Measurements from ENCODE around the gene NLRP3. TPM values are rescaled to one million over a fixed set of nuclear protein-coding genes. Genes with fewer than 3 reads are reported as not detected.

The NLRP3 gene
- total RNA-seq, 1 experiment from 2014 or later: 0.33 TPM

DNA sequence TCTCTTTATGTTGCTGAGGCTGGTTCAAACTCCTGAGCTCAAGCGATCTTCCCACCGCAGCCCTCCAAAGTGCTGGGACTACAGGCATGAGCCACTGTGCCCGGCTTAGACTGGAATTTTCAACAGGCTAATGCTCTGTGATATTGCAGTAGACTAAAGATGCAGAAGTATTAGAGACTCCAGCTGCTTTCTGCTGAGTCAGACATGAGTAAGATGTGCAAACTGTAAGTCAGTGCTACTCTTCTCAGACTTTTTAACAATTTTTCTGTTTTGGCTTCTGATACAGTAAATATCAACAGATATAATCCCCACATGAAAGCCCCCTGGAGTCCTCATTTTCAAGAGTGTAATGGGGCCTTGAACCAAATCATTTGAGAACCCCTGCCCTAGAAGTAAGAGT is 29.3 kb upstream of the NLRP3 start:
- POLR2A ChIA-PET: no interaction called here
- no peaks in the 10 kb centered on the region for H3K36me3 ChIP-seq (ENCODE audit: control insufficient read depth, insufficient read depth, low read length)
- CTCF ChIA-PET: no interaction called here
- no peaks in the 10 kb centered on the region for H3K9me3 ChIP-seq (ENCODE audit: control insufficient read depth, insufficient read depth, low read depth, low read length)
- H3K27me3 ChIP-seq (ENCODE audit: control insufficient read depth, insufficient read depth, low read length): no peaks in the 10 kb centered on the region
- TF ChIP-seq, protein P1, sequence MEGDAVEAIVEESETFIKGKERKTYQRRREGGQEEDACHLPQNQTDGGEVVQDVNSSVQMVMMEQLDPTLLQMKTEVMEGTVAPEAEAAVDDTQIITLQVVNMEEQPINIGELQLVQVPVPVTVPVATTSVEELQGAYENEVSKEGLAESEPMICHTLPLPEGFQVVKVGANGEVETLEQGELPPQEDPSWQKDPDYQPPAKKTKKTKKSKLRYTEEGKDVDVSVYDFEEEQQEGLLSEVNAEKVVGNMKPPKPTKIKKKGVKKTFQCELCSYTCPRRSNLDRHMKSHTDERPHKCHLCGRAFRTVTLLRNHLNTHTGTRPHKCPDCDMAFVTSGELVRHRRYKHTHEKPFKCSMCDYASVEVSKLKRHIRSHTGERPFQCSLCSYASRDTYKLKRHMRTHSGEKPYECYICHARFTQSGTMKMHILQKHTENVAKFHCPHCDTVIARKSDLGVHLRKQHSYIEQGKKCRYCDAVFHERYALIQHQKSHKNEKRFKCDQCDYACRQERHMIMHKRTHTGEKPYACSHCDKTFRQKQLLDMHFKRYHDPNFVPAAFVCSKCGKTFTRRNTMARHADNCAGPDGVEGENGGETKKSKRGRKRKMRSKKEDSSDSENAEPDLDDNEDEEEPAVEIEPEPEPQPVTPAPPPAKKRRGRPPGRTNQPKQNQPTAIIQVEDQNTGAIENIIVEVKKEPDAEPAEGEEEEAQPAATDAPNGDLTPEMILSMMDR (IDR thresholded peaks at IDR 0.05): no peak
- TF ChIP-seq, protein P2, sequence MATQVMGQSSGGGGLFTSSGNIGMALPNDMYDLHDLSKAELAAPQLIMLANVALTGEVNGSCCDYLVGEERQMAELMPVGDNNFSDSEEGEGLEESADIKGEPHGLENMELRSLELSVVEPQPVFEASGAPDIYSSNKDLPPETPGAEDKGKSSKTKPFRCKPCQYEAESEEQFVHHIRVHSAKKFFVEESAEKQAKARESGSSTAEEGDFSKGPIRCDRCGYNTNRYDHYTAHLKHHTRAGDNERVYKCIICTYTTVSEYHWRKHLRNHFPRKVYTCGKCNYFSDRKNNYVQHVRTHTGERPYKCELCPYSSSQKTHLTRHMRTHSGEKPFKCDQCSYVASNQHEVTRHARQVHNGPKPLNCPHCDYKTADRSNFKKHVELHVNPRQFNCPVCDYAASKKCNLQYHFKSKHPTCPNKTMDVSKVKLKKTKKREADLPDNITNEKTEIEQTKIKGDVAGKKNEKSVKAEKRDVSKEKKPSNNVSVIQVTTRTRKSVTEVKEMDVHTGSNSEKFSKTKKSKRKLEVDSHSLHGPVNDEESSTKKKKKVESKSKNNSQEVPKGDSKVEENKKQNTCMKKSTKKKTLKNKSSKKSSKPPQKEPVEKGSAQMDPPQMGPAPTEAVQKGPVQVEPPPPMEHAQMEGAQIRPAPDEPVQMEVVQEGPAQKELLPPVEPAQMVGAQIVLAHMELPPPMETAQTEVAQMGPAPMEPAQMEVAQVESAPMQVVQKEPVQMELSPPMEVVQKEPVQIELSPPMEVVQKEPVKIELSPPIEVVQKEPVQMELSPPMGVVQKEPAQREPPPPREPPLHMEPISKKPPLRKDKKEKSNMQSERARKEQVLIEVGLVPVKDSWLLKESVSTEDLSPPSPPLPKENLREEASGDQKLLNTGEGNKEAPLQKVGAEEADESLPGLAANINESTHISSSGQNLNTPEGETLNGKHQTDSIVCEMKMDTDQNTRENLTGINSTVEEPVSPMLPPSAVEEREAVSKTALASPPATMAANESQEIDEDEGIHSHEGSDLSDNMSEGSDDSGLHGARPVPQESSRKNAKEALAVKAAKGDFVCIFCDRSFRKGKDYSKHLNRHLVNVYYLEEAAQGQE (IDR thresholded peaks at IDR 0.05; ENCODE audit: insufficient read depth in 1 of 2, low read depth in 2 of 2, low read length in 1 of 2): no peak
- TF ChIP-seq TCF7L2 (IDR thresholded peaks at IDR 0.05; ENCODE audit: low read depth, low read length): no peak
- no peak for TF ChIP-seq SIN3A (IDR thresholded peaks at IDR 0.05; ENCODE audit: borderline replicate concordance, insufficient read depth, low read depth, low read length)
- no peak for TF ChIP-seq POLR2AphosphoS5 (IDR thresholded peaks at IDR 0.05; ENCODE audit: low read depth, low read length)
- intact Hi-C loops (cut with micrococcal nuclease; ENCODE audit: unreplicated experiment): no loop called here
- H3K4me1 ChIP-seq (ENCODE audit: control insufficient read depth, insufficient read depth, low read length): no peaks in the 10 kb centered on the region; the same call in 1 of the 2 replicates
- no peak for ATAC-seq
- no peak overlapping the region for H3K4me3 ChIP-seq (ENCODE audit: low read depth in 2 of 2, low read length in 2 of 2)
- in situ Hi-C loops (cut with HindIII; ENCODE audit: low pct_unique_long_range_greater_than_20kb, low sequenced_read_pairs): no loop called here
- BruUV-seq (replicated peaks): no TSS peak
- no peak for DNase-seq (ENCODE audit: low read depth, low spot score)
- H3K27ac ChIP-seq (ENCODE audit: low read length): no peak overlapping the region

- POLR2A ChIA-PET: no interaction called here
Measured at GRCh38 chr1:247387096-247387495, 28.9 kb upstream of the NLRP3 start.

More at GRCh38 chr1:247387096-247387495, 28.9 kb upstream of the NLRP3 start:
- no peak for DNase-seq (ENCODE audit: low read depth, low spot score)
- CTCF ChIA-PET: no interaction called here
- no peaks in the 10 kb centered on the region for H3K36me3 ChIP-seq (ENCODE audit: control insufficient read depth, insufficient read depth, low read length)
- H3K9me3 ChIP-seq (ENCODE audit: control insufficient read depth, insufficient read depth, low read depth, low read length): no peaks in the 10 kb centered on the region
- H3K4me1 ChIP-seq (ENCODE audit: control insufficient read depth, insufficient read depth, low read length): no peaks in the 10 kb centered on the region; the same call in 1 of the 2 replicates
- no peak overlapping the region for H3K27ac ChIP-seq (ENCODE audit: low read length)
- ATAC-seq: no peak
- in situ Hi-C loops (cut with HindIII; ENCODE audit: low pct_unique_long_range_greater_than_20kb, low sequenced_read_pairs): no loop called here
- no TSS peak for BruUV-seq (replicated peaks)
- H3K27me3 ChIP-seq (ENCODE audit: control insufficient read depth, insufficient read depth, low read length): no peaks in the 10 kb centered on the region
- intact Hi-C loops (cut with micrococcal nuclease; ENCODE audit: unreplicated experiment): no loop called here
- TF ChIP-seq, protein P1 (IDR thresholded peaks at IDR 0.05): no peak
- no peak for TF ChIP-seq SIN3A (IDR thresholded peaks at IDR 0.05; ENCODE audit: borderline replicate concordance, insufficient read depth, low read depth, low read length)
- TF ChIP-seq, protein P2 (IDR thresholded peaks at IDR 0.05; ENCODE audit: insufficient read depth in 1 of 2, low read depth in 2 of 2, low read length in 1 of 2): no peak
- no peak for TF ChIP-seq POLR2AphosphoS5 (IDR thresholded peaks at IDR 0.05; ENCODE audit: low read depth, low read length)
- no peak for TF ChIP-seq TCF7L2 (IDR thresholded peaks at IDR 0.05; ENCODE audit: low read depth, low read length)
- H3K4me3 ChIP-seq (ENCODE audit: low read depth in 2 of 2, low read length in 2 of 2): no peak overlapping the region
